Activated CD8-positive, alpha-beta memory T cell treated with anti-CD3 and anti-CD28 coated beads, Interleukin-2, amount 50 U/mL, for 4 hours (primary cell): ENCODE results near the gene YKT6.

Experiments
- DNase-seq: peaks from one replicate; pipeline ENCODE4 v3.0.0-alpha.2; 2020

Gene YKT6

GRCh38 chr7:44263326-44264082, 62.7 kb downstream of the YKT6 start:
- no peak for DNase-seq
